GM12878 (cell line): ENCODE data around the gene STRC.
"Not testable (repeated sequence)": the region's sequence is repeated elsewhere in the genome, so short reads cannot be mapped to it uniquely, and the experiment has no call there.

Source experiments
- CTCF ChIP-seq, 3 experiments: IDR thresholded peaks in 2 of 3; conservative IDR thresholded peaks in 1 of 3; 2 replicates each; pipeline ENCODE4 v1.5.1; 2011; ENCODE audit warnings: low read depth in 3 of 3, low read length in 3 of 3, mild to moderate bottlenecking in 3 of 3, control low read depth in 2 of 3, moderate library complexity in 2 of 3, inconsistent platforms in 1 of 3, mixed read lengths in 1 of 3; ENCODE audit not compliant: control insufficient read depth in 2 of 3, insufficient read depth in 1 of 3; ENCODE audit errors: extremely low read depth in 1 of 3
- HDGF ChIP-seq: fragments of 450-650 bp; IDR thresholded peaks from 2 replicates; pipeline ENCODE4 v1.6.1; 2016; ENCODE audit warnings: antibody characterized with exemption
- KDM1A ChIP-seq: fragments of 200-600 bp; sonication (generic); IDR thresholded peaks from 2 replicates; pipeline ENCODE4 v1.6.1; 2016; ENCODE audit warnings: borderline replicate concordance
- POLR2A ChIP-seq: IDR thresholded peaks from 2 replicates; pipeline ENCODE4 v1.6.1; 2011; ENCODE audit warnings: low read depth, mild to moderate bottlenecking, low read length
- RAD21 ChIP-seq: IDR thresholded peaks from 2 replicates; pipeline ENCODE4 v1.6.1; 2011; ENCODE audit warnings: mild to moderate bottlenecking, low read depth, low read length, moderate library complexity; ENCODE audit not compliant: insufficient read depth
- RBBP5 ChIP-seq: fragments of 200-600 bp; sonication (generic); conservative IDR thresholded peaks from 2 replicates; pipeline ENCODE4 v1.6.1; 2016
- SIN3A ChIP-seq: IDR thresholded peaks from 2 replicates; pipeline ENCODE4 v1.6.1; 2012; ENCODE audit warnings: low read depth, low read length, improper control_type of control experiment
- SMC3 ChIP-seq: IDR thresholded peaks from 2 replicates; pipeline ENCODE4 v1.6.1; 2011; ENCODE audit warnings: low read length, improper control_type of control experiment, borderline replicate concordance

- TF ChIP-seq CTCF (IDR thresholded peaks at IDR 0.05 in 2 of 3, conservative IDR thresholded peaks at IDR 0.05 in 1 of 3; ENCODE audit: control insufficient read depth in 2 of 3, extremely low read depth in 1 of 3, insufficient read depth in 1 of 3, low read depth in 3 of 3, low read length in 3 of 3); RBBP5; KDM1A; POLR2A; SIN3A; RAD21; HDGF; SMC3: not testable (repeated sequence)
These were observed 55.8 kb downstream of the STRC start for GRCh38 chr15:43562753-43563152.
